ENCODE results near the gene PNRC2. TPM values are rescaled to one million over a fixed set of nuclear protein-coding genes. Genes with fewer than 3 reads are reported as not detected.

Gene PNRC2
- total and polyA plus RNA-seq, 2 of the 13 experiments (the other 11 are each of a cell fraction or from before 2014, with no cell fraction given): 74.9 to 97.5 TPM

GRCh38 chr1:23979881-23980727 is 20.5 kb downstream of the PNRC2 start, which contains the start of gene SRSF10 (continued):
- TF ChIP-seq NCOA1 (CRISPR knock-in tag; IDR thresholded peaks at IDR 0.05) (peak; percentile 55; the same call in 1 of the 2 replicates), PAWR (CRISPR knock-in tag; IDR thresholded peaks at IDR 0.05; ENCODE audit: borderline replicate concordance) (no peak), ZNF496 (CRISPR knock-in tag; IDR thresholded peaks at IDR 0.05; ENCODE audit: insufficient replicate concordance) (no peak), AGO1 (IDR thresholded peaks at IDR 0.05; ENCODE audit: low read depth, low read length, poor library complexity, severe bottlenecking) (no peak), TOPORS (CRISPR knock-in tag; IDR thresholded peaks at IDR 0.05) (peak; percentile 47; the same call in 1 of the 2 replicates), TFDP2 (CRISPR knock-in tag; IDR thresholded peaks at IDR 0.05) (peak; percentile 96), TAF1 (CRISPR knock-in tag; IDR thresholded peaks at IDR 0.05) (peak; percentile 94), ZNF782 (CRISPR knock-in tag; IDR thresholded peaks at IDR 0.05; ENCODE audit: borderline replicate concordance) (peak; percentile 98), SIX4 (CRISPR knock-in tag; IDR thresholded peaks at IDR 0.05) (0 out of 2 replicates have a peak, but pooled peaks have one; percentile 50), ATF3 (CRISPR knock-in tag; IDR thresholded peaks at IDR 0.05) (no peak), PHB2 (IDR thresholded peaks at IDR 0.05; ENCODE audit: partially characterized antibody) (no peak), GATA4 (IDR thresholded peaks at IDR 0.05; ENCODE audit: borderline replicate concordance, low read depth) (no peak), ZNF205 (CRISPR knock-in tag; IDR thresholded peaks at IDR 0.05) (peak; percentile 79), TMF1 (CRISPR knock-in tag; IDR thresholded peaks at IDR 0.05; ENCODE audit: low read depth) (0 out of 2 replicates have a peak, but pooled peaks have one; percentile 33), CENPBD1 (CRISPR knock-in tag; IDR thresholded peaks at IDR 0.05; ENCODE audit: borderline replicate concordance, low read depth) (no peak), MAFG (CRISPR knock-in tag; IDR thresholded peaks at IDR 0.05) (no peak), RFXANK (CRISPR knock-in tag; IDR thresholded peaks at IDR 0.05) (no peak; the same call in 1 of the 2 replicates), ARID5B (CRISPR knock-in tag; IDR thresholded peaks at IDR 0.05) (peak; percentile 45; the same call in 1 of the 2 replicates), NR2F1 (CRISPR knock-in tag; IDR thresholded peaks at IDR 0.05) (0 out of 4 replicates have a peak, but pooled peaks of 1 of the 2 experiments have one; percentile 9), ZNF558 (CRISPR knock-in tag; IDR thresholded peaks at IDR 0.05; ENCODE audit: borderline replicate concordance) (peak; percentile 82; the same call in 1 of the 2 replicates), ZNF720 (CRISPR knock-in tag; IDR thresholded peaks at IDR 0.05) (0 out of 2 replicates have a peak, but pooled peaks have one; percentile 32), EHMT2 (IDR thresholded peaks at IDR 0.05; ENCODE audit: borderline replicate concordance, low read depth, low read length) (no peak; the same call in 1 of the 2 replicates), ZNF672 (CRISPR knock-in tag; IDR thresholded peaks at IDR 0.05) (no peak), IKZF4 (CRISPR knock-in tag; IDR thresholded peaks at IDR 0.05; ENCODE audit: borderline replicate concordance, low read depth, not compliant biosample characterization) (peak; percentile 90)
